Mesenchymal stem cell (in vitro differentiated cells and primary cell): Measurements from ENCODE around the gene PTPRN2.

ENCODE experiments used
- DNase-seq: peaks from one replicate; pipeline ENCODE4 v3.0.0-alpha.2; 2013
- H2AFZ ChIP-seq: one replicate; pipeline ENCODE4 v1.6.1; 2013; ENCODE audit warnings: low read depth, mild to moderate bottlenecking, control low read depth, inconsistent platforms, low read length, moderate library complexity
- H2AK5ac ChIP-seq: 2 replicates; pipeline ENCODE4 v1.6.1; 2013; ENCODE audit warnings: low read length, moderate library complexity, mild to moderate bottlenecking, inconsistent platforms; ENCODE audit not compliant: severe bottlenecking
- H2BK120ac ChIP-seq: one replicate; pipeline ENCODE4 v1.6.1; 2013; ENCODE audit warnings: low read depth, mild to moderate bottlenecking, inconsistent platforms, low read length, moderate library complexity
- H2BK12ac ChIP-seq, 2 experiments: one replicate each; pipeline ENCODE4 v1.6.1; 2013; ENCODE audit warnings: inconsistent platforms in 2 of 2, low read length in 2 of 2, mild to moderate bottlenecking in 2 of 2, moderate library complexity in 2 of 2, control low read depth in 1 of 2
- H2BK15ac ChIP-seq: one replicate; pipeline ENCODE4 v1.6.1; 2013; ENCODE audit warnings: mild to moderate bottlenecking, low read depth, inconsistent platforms; ENCODE audit not compliant: poor library complexity, severe bottlenecking
- H2BK5ac ChIP-seq: 2 replicates; pipeline ENCODE4 v1.6.1; 2013; ENCODE audit warnings: low read depth, mild to moderate bottlenecking, low read length, control low read depth, inconsistent platforms; ENCODE audit not compliant: poor library complexity, severe bottlenecking
- H3K14ac ChIP-seq, 2 experiments: one replicate each; pipeline ENCODE4 v1.6.1; 2013; ENCODE audit warnings: inconsistent platforms in 2 of 2, low read length in 2 of 2, control low read depth in 1 of 2, mild to moderate bottlenecking in 1 of 2, moderate library complexity in 1 of 2
- H3K18ac ChIP-seq, 2 experiments: one replicate each; pipeline ENCODE4 v1.6.1; 2013; ENCODE audit warnings: inconsistent platforms in 2 of 2, low read length in 2 of 2, control low read depth in 1 of 2, low read depth in 1 of 2, mild to moderate bottlenecking in 1 of 2
- H3K23ac ChIP-seq, 2 experiments: one replicate each; pipeline ENCODE4 v1.6.1; 2013; ENCODE audit warnings: inconsistent platforms in 2 of 2, low read length in 2 of 2, mild to moderate bottlenecking in 2 of 2, moderate library complexity in 2 of 2, control low read depth in 1 of 2
- H3K27ac ChIP-seq: 2 replicates; pipeline ENCODE4 v1.5.1; 2013; ENCODE audit warnings: mild to moderate bottlenecking, moderate library complexity, low read length, control low read depth, inconsistent platforms; ENCODE audit not compliant: poor library complexity, severe bottlenecking
- H3K27me3 ChIP-seq, 2 experiments: 2 replicates each; pipeline versions ENCODE4 v1.6.1 to v1.7.0; 2013; ENCODE audit warnings: low read length in 2 of 2, mild to moderate bottlenecking in 2 of 2, moderate library complexity in 2 of 2, control low read depth in 1 of 2, inconsistent platforms in 1 of 2; ENCODE audit not compliant: control insufficient read depth in 1 of 2, insufficient read depth in 1 of 2
- H3K36me3 ChIP-seq, 2 experiments: 2 replicates each; pipeline versions ENCODE4 v1.6.1 to v1.7.0; 2013; ENCODE audit warnings: low read length in 2 of 2, control low read depth in 1 of 2, inconsistent platforms in 1 of 2, low read depth in 1 of 2, mild to moderate bottlenecking in 1 of 2; ENCODE audit not compliant: insufficient read depth in 2 of 2, control insufficient read depth in 1 of 2
- H3K4ac ChIP-seq, 2 experiments: one replicate each; pipeline ENCODE4 v1.6.1; 2013; ENCODE audit warnings: inconsistent platforms in 2 of 2, low read length in 2 of 2, mild to moderate bottlenecking in 2 of 2, moderate library complexity in 2 of 2, control low read depth in 1 of 2, low read depth in 1 of 2
- H3K4me1 ChIP-seq: 2 replicates; pipeline ENCODE4 v1.6.1; 2013; ENCODE audit warnings: low read depth, low read length, control low read depth; ENCODE audit not compliant: control insufficient read depth, insufficient read depth
- H3K4me2 ChIP-seq: 2 replicates; pipeline ENCODE4 v1.6.1; 2013; ENCODE audit warnings: low read length, mild to moderate bottlenecking, inconsistent platforms; ENCODE audit not compliant: poor library complexity, severe bottlenecking
- H3K4me3 ChIP-seq, 2 experiments: 2 replicates each; pipeline versions ENCODE4 v1.5.1 to v1.7.0; 2013; ENCODE audit warnings: low read length in 2 of 2, mild to moderate bottlenecking in 2 of 2, control low read depth in 1 of 2, low read depth in 1 of 2; ENCODE audit not compliant: insufficient read depth in 1 of 2
- H3K79me1 ChIP-seq: replicated peaks from 2 replicates; pipeline ENCODE4 v1.6.1; 2013; ENCODE audit warnings: mild to moderate bottlenecking, control low read depth, low read length, inconsistent platforms; ENCODE audit not compliant: poor library complexity, severe bottlenecking
- H3K9ac ChIP-seq: 2 replicates; pipeline ENCODE4 v1.7.0; 2013; ENCODE audit warnings: mild to moderate bottlenecking, low read length, moderate library complexity
- H3K9me3 ChIP-seq: 2 replicates; pipeline ENCODE4 v1.7.0; 2013; ENCODE audit warnings: mild to moderate bottlenecking, low read length; ENCODE audit not compliant: control insufficient read depth
- H4K8ac ChIP-seq: one replicate; pipeline ENCODE4 v1.6.1; 2013; ENCODE audit warnings: inconsistent platforms, mild to moderate bottlenecking, low read length, moderate library complexity
- H4K91ac ChIP-seq: one replicate; pipeline ENCODE4 v1.6.1; 2013; ENCODE audit warnings: mild to moderate bottlenecking, low read length, inconsistent platforms
- WGBS: methylation state at CpG from one replicate; pipeline ENCODE4 v1.1.7; 2013; ENCODE audit warnings: mixed read lengths; 5-methylcytosine and 5-hydroxymethylcytosine counted together

Gene PTPRN2

DNA sequence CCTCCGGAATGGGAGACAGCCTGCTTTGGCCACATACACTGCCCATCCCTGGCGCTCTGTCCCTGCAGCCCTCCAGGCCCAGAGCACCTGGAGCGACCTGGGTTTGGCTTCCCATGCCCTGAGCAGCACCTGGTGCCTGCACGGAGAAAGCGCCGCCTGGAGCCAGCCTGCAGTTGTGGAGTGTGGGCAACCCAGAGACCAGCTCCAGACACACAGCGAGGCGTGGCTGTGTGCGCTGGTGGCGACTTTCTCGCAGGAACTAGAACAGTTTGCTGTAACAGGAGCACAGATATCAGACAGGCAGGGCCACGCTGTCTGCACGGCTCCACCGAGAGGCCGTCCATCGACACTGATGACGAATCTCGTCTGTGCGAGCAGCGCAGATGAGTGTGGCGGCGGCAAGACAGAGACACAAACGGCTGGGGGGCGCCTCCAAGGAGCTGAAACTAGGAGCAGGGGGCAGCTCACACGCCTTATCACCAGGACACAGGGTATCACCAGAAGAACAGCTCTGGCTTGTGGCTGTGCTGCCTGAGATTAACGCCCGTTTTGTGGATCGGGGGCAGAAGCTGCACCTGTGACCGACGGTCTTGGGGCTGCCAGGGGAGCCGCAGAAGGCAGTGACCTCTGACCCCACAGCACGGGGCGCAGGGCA, 975.5 kb downstream of the PTPRN2 start:
- Histone ChIP-seq H3K14ac (no peak overlapping the region), H3K9me3 (no peaks in the 10 kb centered on the region), H3K27me3 (peaks cover 0 to 25% of the 10 kb centered on the region in 2 experiments), H3K27ac (no peak overlapping the region), H2AFZ (no peak overlapping the region), H3K4me1 (no peaks in the 10 kb centered on the region), H2BK120ac (no peak overlapping the region), H2BK15ac (no peak overlapping the region), H3K79me1 (no peaks in the 10 kb centered on the region), H2BK12ac (no peak overlapping the region), H3K36me3 (no peaks in the 10 kb centered on the region), H3K4me2 (no peak overlapping the region), H3K18ac (no peak overlapping the region), H2BK5ac (no peak overlapping the region), H3K4me3 (no peak overlapping the region), H3K9ac (no peak overlapping the region), H3K23ac (no peak overlapping the region), H3K4ac (no peak overlapping the region), H4K8ac (no peak overlapping the region), H2AK5ac (no peak overlapping the region), H4K91ac (no peak overlapping the region)
- WGBS = 89% methylated on average over 33 of the region's 33 CpGs
- no peak for DNase-seq

DNA sequence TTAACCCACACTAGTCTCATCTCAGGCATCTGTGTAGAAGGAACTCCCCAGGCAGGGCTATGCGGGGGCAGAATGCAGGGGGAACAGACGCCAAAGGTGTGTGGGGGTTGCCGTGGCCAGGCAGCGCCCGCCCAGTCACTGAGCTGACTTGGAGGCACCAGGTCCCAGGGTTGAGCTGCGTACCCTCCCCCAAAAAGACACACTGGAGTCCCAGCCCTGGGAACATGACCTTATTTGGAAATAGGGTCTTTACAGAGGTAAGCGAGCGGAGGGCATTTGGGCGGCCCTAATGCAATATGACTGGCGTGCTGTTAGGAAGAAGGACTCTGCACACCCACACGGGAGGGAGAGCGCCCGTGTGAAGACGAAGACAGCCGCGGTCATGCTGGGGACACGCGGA, 976.3 kb downstream of the PTPRN2 start:
- Histone ChIP-seq H4K91ac (no peak overlapping the region), H3K9me3 (no peaks in the 10 kb centered on the region), H3K4me1 (no peaks in the 10 kb centered on the region), H3K18ac (no peak overlapping the region), H2AFZ (no peak overlapping the region), H3K9ac (no peak overlapping the region), H2BK5ac (no peak overlapping the region), H2BK15ac (no peak overlapping the region), H4K8ac (no peak overlapping the region), H3K27me3 (peaks cover 0 to 25% of the 10 kb centered on the region in 2 experiments), H3K27ac (no peak overlapping the region), H3K4me2 (no peak overlapping the region), H3K23ac (no peak overlapping the region), H3K4me3 (no peak overlapping the region), H2AK5ac (no peak overlapping the region), H3K79me1 (no peaks in the 10 kb centered on the region), H2BK12ac (no peak overlapping the region), H3K36me3 (no peaks in the 10 kb centered on the region), H2BK120ac (no peak overlapping the region), H3K4ac (no peak overlapping the region), H3K14ac (no peak overlapping the region)
- WGBS = 95% methylated on average over 14 of the region's 18 CpGs
- DNase-seq = no peak

DNA sequence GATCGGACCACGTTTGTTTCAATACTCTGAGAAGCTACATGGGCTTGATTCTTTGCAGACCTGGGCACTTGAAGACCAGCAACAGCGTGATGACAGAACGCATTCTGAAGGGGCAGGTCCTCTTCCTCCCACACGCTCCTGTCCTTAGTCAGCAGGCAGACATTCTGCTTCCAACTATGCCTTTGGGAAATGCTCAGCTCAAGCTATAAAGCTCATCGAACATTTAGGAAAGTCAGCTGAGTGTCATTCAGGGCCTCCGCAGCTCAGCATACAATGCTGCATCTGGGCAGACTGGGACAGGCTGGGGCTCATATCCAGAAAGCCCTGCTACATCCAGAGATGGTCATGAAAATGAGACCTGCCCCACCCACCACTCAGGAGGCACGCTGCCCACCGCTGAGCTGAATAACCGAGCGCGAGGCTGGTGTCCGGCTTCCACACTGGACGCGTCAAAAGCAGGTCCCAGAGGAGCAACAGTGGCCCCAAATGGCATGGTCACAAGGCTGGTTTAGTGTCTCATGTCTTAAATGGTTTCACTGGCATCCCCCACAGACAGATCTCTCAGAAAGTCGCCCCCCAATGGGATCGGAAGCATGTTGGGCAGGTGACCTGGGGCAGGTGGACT, 976.8 kb downstream of the PTPRN2 start:
- Histone ChIP-seq H2BK120ac (no peak overlapping the region), H3K27ac (no peak overlapping the region), H3K4me3 (no peak overlapping the region), H3K4me1 (no peaks in the 10 kb centered on the region), H2BK15ac (no peak overlapping the region), H3K4me2 (no peak overlapping the region), H3K4ac (no peak overlapping the region), H2BK5ac (no peak overlapping the region), H3K14ac (no peak overlapping the region), H3K18ac (no peak overlapping the region), H3K27me3 (peaks cover 0 to 25% of the 10 kb centered on the region in 2 experiments), H3K9ac (no peak overlapping the region), H3K36me3 (no peaks in the 10 kb centered on the region), H2AK5ac (no peak overlapping the region), H3K23ac (no peak overlapping the region), H3K9me3 (no peaks in the 10 kb centered on the region), H3K79me1 (no peaks in the 10 kb centered on the region), H2BK12ac (no peak overlapping the region), H2AFZ (no peak overlapping the region), H4K8ac (no peak overlapping the region), H4K91ac (no peak overlapping the region)
- WGBS = 84% methylated on average over 17 of the region's 17 CpGs
- no peak for DNase-seq

DNA sequence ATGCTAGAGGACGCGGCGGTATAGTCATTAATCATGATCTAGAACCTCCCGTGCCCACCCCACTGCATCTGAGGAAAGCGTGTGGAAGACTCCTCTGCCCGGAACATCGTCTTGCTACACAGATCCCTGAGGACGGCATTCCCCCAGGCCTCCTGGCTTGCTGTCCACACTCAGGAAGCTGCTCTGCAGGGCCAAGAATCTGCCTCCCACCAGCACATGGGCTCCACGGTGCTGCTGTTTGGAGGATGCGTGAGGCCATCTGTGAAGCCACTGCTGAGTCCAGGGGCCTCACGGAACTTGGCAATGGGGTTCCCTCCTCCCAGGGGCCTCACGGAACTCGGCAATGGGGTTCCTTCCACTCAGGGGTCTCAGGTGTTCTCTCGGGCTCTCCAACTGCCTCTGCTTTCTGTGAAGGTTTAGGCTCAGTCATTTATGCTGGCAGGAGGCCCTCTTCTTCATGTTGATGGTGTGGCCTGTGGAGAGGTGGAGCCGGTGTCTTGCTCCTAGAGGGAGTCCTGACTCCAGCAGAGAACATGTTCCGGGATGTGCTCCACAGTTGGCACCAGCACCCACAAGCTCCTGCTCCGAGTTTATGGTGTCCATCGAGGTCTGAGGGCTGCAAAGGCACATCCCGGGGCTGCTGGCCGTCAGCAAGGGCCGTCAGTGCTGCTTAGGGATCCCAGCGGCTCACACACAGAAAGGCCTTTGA, 977.5 kb downstream of the PTPRN2 start:
- Histone ChIP-seq H4K8ac (no peak overlapping the region), H3K36me3 (no peaks in the 10 kb centered on the region), H2AK5ac (no peak overlapping the region), H3K9ac (no peak overlapping the region), H3K79me1 (no peaks in the 10 kb centered on the region), H3K23ac (no peak overlapping the region), H2BK5ac (no peak overlapping the region), H2BK15ac (no peak overlapping the region), H3K4ac (no peak overlapping the region), H3K4me1 (no peaks in the 10 kb centered on the region), H2AFZ (no peak overlapping the region), H2BK120ac (no peak overlapping the region), H4K91ac (no peak overlapping the region), H3K18ac (no peak overlapping the region), H3K27ac (no peak overlapping the region), H3K27me3 (peaks cover 0 to 25% of the 10 kb centered on the region in 2 experiments), H3K4me2 (no peak overlapping the region), H3K9me3 (no peaks in the 10 kb centered on the region), H3K14ac (no peak overlapping the region), H2BK12ac (no peak overlapping the region), H3K4me3 (no peak overlapping the region)
- WGBS = 83% methylated on average over 22 of the region's 22 CpGs
- no peak for DNase-seq
